Peyer's patch (tissue), 4 donors: ENCODE measurements around the gene CA7. TPM values are rescaled to one million over a fixed set of nuclear protein-coding genes. Genes with fewer than 3 reads are reported as not detected.

ENCODE experiments used
- DNase-seq, 3 donors: peaks; one replicate each; pipeline ENCODE4 v3.0.0-alpha.2; 2017 to 2019
- H3K27ac ChIP-seq, 4 donors: fragments of 200-600 bp; sonication (generic); one replicate each; pipeline ENCODE4 v1.5.1; 2016 to 2019
- H3K27me3 ChIP-seq, 2 donors: fragments of 200-600 bp; sonication (generic); one replicate each; pipeline ENCODE4 v1.5.1; 2019
- H3K36me3 ChIP-seq, 3 donors: fragments of 200-600 bp; sonication (generic); one replicate each; pipeline ENCODE4 v1.5.1; 2016 to 2019
- H3K4me1 ChIP-seq, 4 donors: fragments of 200-600 bp; sonication (generic); one replicate each; pipeline ENCODE4 v1.5.1; 2016 to 2019
- H3K4me3 ChIP-seq, 4 donors: fragments of 200-600 bp; sonication (generic); 1 replicate in 3 of 4; 2 replicates in 1 of 4; pipeline ENCODE4 v1.5.1; 2016 to 2019; ENCODE audit warnings: mild to moderate bottlenecking in 1 of 4
- H3K9me3 ChIP-seq, 4 donors: fragments of 200-600 bp; sonication (generic); one replicate each; pipeline ENCODE4 v1.5.1; 2016 to 2019; ENCODE audit warnings: mild to moderate bottlenecking in 1 of 4
- POLR2A ChIP-seq, 2 donors: fragments of 450-650 bp; IDR thresholded peaks; one replicate each; pipeline ENCODE4 v1.5.1; 2017; ENCODE audit warnings: antibody characterized with exemption in 2 of 2, mild to moderate bottlenecking in 2 of 2, moderate library complexity in 2 of 2
- total RNA-seq, 4 donors: library from RNA; depleted of rRNA; stranded (reverse); fragments of >200 nt; gene quantifications; one replicate each; pipeline ENCODE4 v1.1.0, GENCODE V29; 2016
- TF ChIP-seq, protein P1 (sequence below), 6 experiments: fragments of 450-650 bp in 4 of 6; fragments of 200-600 bp in 2 of 6; sonication (generic) in 1 of 6; IDR thresholded peaks; one replicate each; pipeline ENCODE4 v1.5.1; 2017 to 2019; ENCODE audit warnings: antibody characterized with exemption in 6 of 6, mild to moderate bottlenecking in 3 of 6, moderate library complexity in 1 of 6

CA7 gene
- total RNA-seq, 4 donors from 2014 or later = 13.2 to 59.4 (median 32.2) TPM

- H3K36me3 ChIP-seq = peaks cover 0 to 93% (median 3%) of the 10 kb centered on the region in 3 donors
- H3K9me3 ChIP-seq = no peaks in the 10 kb centered on the region
- TF ChIP-seq, protein P1, sequence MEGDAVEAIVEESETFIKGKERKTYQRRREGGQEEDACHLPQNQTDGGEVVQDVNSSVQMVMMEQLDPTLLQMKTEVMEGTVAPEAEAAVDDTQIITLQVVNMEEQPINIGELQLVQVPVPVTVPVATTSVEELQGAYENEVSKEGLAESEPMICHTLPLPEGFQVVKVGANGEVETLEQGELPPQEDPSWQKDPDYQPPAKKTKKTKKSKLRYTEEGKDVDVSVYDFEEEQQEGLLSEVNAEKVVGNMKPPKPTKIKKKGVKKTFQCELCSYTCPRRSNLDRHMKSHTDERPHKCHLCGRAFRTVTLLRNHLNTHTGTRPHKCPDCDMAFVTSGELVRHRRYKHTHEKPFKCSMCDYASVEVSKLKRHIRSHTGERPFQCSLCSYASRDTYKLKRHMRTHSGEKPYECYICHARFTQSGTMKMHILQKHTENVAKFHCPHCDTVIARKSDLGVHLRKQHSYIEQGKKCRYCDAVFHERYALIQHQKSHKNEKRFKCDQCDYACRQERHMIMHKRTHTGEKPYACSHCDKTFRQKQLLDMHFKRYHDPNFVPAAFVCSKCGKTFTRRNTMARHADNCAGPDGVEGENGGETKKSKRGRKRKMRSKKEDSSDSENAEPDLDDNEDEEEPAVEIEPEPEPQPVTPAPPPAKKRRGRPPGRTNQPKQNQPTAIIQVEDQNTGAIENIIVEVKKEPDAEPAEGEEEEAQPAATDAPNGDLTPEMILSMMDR (IDR thresholded peaks at IDR 0.05) = no peak
- no peak for TF ChIP-seq POLR2A (IDR thresholded peaks at IDR 0.05)
Observed at GRCh38 chr16:66810391-66810790, 33.8 kb upstream of the CA7 start.

DNA sequence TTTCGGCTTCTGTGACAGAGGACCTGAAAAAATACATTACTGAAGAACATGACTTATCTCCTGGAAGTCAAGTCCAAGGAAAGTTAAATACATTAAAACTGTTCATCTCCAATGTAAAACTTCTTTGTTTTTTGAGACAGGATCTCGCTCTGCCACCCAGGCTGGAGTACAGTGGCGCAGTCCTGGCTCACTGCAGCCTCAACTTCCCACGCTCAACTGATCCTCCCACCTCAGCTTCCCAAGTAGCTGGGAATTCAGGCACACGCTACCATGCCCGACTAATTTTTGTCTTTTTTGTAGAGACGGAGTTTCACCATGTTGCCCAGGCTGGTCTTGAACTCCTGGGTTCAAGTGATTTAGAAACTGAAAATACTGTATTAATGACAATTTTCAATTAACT is 33.2 kb upstream of the CA7 start:
- H3K9me3 ChIP-seq = no peaks in the 10 kb centered on the region
- no peaks in the 10 kb centered on the region for H3K4me1 ChIP-seq
- no peaks in the 10 kb centered on the region for H3K27me3 ChIP-seq
- TF ChIP-seq, protein P1 (IDR thresholded peaks at IDR 0.05) = no peak
- TF ChIP-seq POLR2A (IDR thresholded peaks at IDR 0.05) = no peak
- no peak overlapping the region for H3K27ac ChIP-seq
- no peak overlapping the region for H3K4me3 ChIP-seq
- no peak for DNase-seq
- H3K36me3 ChIP-seq = peaks cover 0 to 93% (median 3%) of the 10 kb centered on the region in 3 donors

More at GRCh38 chr16:66810391-66810790, 33.8 kb upstream of the CA7 start:
- Histone ChIP-seq H3K27ac (no peak overlapping the region), H3K4me1 (no peaks in the 10 kb centered on the region), H3K4me3 (no peak overlapping the region), H3K27me3 (no peaks in the 10 kb centered on the region)
- DNase-seq = no peak

DNA sequence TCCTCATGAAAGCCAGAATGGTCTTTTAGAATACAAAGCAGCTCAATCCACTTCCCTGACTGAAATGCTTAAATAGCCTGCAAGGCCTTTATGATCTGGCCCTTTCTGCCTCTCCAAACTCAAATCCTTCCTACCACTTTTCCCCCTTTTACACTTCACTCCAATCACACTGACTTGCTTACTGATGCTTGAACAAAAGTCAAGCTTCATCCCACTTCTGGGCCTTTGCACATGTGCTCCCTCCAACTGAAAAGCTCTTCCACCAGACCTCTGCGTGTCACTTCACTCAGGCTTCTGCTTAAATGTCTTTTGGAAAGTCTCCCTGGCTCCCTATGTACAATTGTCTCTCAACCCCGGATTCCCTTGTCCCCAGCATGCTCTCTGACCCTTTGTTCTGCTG is 29.5 kb upstream of the CA7 start:
- no peak for DNase-seq
- Histone ChIP-seq H3K4me1 (no peaks in the 10 kb centered on the region), H3K27ac (no peak overlapping the region), H3K9me3 (no peaks in the 10 kb centered on the region), H3K36me3 (peaks cover 0 to 97% (median 0%) of the 10 kb centered on the region in 3 donors), H3K4me3 (no peak overlapping the region), H3K27me3 (no peaks in the 10 kb centered on the region)
- TF ChIP-seq, protein P1 (IDR thresholded peaks at IDR 0.05) = no peak
- TF ChIP-seq POLR2A (IDR thresholded peaks at IDR 0.05) = no peak

GRCh38 chr16:66824006-66824405 is 20.2 kb upstream of the CA7 start:
- TF ChIP-seq POLR2A (IDR thresholded peaks at IDR 0.05) = no peak
- TF ChIP-seq, protein P1 (IDR thresholded peaks at IDR 0.05) = no peak
- peaks cover 0 to 74% (median 0%) of the 10 kb centered on the region in 3 donors for H3K36me3 ChIP-seq
- DNase-seq = no peak
- H3K4me1 ChIP-seq = peaks cover 0 to 6% (median 1%) of the 10 kb centered on the region in 4 donors
- H3K27me3 ChIP-seq = no peaks in the 10 kb centered on the region
- no peaks in the 10 kb centered on the region for H3K9me3 ChIP-seq
- H3K27ac ChIP-seq = no peak overlapping the region
- no peak overlapping the region for H3K4me3 ChIP-seq

DNA sequence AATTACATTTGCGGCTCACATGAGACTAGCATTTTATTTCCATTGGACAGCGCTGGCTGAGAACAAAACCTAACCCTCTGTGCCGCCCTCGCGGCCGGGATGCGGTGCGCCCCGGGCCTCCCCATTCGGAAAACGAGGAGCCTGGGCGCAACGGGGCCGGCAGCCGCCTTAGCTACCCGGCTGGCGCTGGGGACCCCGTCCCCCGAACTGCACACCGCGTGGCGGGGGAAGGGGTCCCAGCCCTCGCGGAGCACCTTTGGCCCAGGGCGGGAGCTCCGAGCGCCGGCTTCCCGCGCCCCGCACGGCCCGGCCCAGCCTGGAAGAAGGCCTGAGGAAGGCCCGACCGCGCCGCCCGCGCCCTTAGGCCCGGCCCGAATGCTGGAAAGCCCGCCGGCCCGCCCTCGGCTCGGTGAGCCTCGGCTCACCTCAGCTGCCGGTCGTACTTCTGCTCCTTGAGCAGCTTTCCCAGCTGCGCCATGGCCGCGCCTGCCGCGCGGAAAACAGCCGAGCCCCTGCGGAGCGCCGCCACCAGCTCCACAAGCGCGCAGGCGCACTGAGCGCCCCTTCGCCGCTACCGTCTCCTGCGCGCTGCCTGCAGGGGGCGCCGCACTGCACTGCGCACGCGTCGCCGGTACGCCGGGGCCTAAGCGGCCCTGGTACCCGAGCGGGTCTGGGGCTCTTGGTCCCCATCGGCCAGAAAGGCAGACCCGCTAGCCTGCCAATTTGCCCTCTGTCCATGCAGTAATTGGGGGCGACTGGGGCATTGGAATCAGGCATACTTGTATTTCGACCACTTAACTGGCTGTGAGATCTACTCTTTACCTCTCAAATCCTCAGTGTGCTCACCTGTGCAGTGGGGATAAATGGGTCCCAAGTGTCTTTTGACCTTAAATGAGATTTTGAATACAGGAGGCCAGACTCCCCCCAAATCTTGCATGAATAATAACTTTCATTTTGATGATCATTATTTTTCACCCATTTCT is 13.5 kb upstream of the CA7 start, which contains the start of gene NAE1:
Gene NAE1, minus strand, starts transcription at position 555 of the 983 bp plus-strand sequence. Its CDS starts 77 bp downstream, at position 478.
- peak; percentile 75 to 88 for TF ChIP-seq POLR2A (IDR thresholded peaks at IDR 0.05)
- TF ChIP-seq, protein P1 (IDR thresholded peaks at IDR 0.05) = peak; percentile 90 to 99 (median 98)
- Histone ChIP-seq H3K27ac (peak within 1 kb of the TSS; percentile 76 to 91 (median 82)), H3K27me3 (no peaks in the 10 kb centered on the region), H3K4me3 (peak within 1 kb of the TSS; percentile 67 to 83 (median 74)), H3K36me3 (peaks cover 0 to 17% (median 0%) of the 10 kb centered on the region in 3 donors), H3K4me1 (peaks cover 3 to 17% (median 8%) of the 10 kb centered on the region in 4 donors), H3K9me3 (no peaks in the 10 kb centered on the region)
- peak; percentile 75 to 93 (median 92) for DNase-seq
